ENCODE data around the gene NXN. TPM values are rescaled to one million over a fixed set of nuclear protein-coding genes. Genes with fewer than 3 reads are reported as not detected.
"Not testable (repeated sequence)": the region's sequence is repeated elsewhere in the genome, so short reads cannot be mapped to it uniquely, and the experiment has no call there.

Gene NXN
- total RNA-seq, 4 donors from 2014 or later: 39.6 to 103 (median 59.1) TPM

- Histone ChIP-seq H3K4me1 (peaks cover 0 to 41% (median 1%) of the 10 kb centered on the region in 3 donors), H3K4me3 (no peak overlapping the region), H3K36me3 (peaks cover 0 to 67% of the 10 kb centered on the region in 2 donors), H3K27me3 (no peaks in the 10 kb centered on the region), H3K27ac (peak overlapping the region in 3 of 4 donors; percentile 50 to 59 (median 57)), H3K9me3 (no peaks in the 10 kb centered on the region)
- WGBS, 2 donors (ENCODE audit: low coverage in 1 of 2): 75 to 81% methylated on average over 11 to 13 of the region's 14 CpGs
- no peak for ATAC-seq
- TF ChIP-seq CTCF (IDR thresholded peaks at IDR 0.05) (no peak), EP300 (IDR thresholded peaks at IDR 0.05) (no peak), POLR2A (IDR thresholded peaks at IDR 0.05) (no peak), POLR2AphosphoS5 (IDR thresholded peaks at IDR 0.05) (no peak)
Measured at GRCh38 chr17:789160-789840, 190.3 kb downstream of the NXN start.

GRCh38 chr17:788551-788950 is 191.0 kb downstream of the NXN start:
- Histone ChIP-seq H3K27me3 (no peaks in the 10 kb centered on the region), H3K27ac (no peak overlapping the region), H3K4me3 (no peak overlapping the region), H3K36me3 (peaks cover 0 to 71% of the 10 kb centered on the region in 2 donors), H3K9me3 (no peaks in the 10 kb centered on the region), H3K4me1 (peaks cover 0 to 41% (median 8%) of the 10 kb centered on the region in 3 donors)
- no peak for TF ChIP-seq CTCF (IDR thresholded peaks at IDR 0.05)
- TF ChIP-seq EP300 (IDR thresholded peaks at IDR 0.05): no peak
- TF ChIP-seq POLR2A (IDR thresholded peaks at IDR 0.05): no peak
- TF ChIP-seq POLR2AphosphoS5 (IDR thresholded peaks at IDR 0.05): no peak
- no CpG with 5 or more reads among the region's 4 CpGs for WGBS, 2 donors (ENCODE audit: low coverage in 1 of 2)
- ATAC-seq: no peak

- Histone ChIP-seq H3K4me3 (no peak overlapping the region), H3K36me3 (peaks cover 0 to 69% of the 10 kb centered on the region in 2 donors), H3K4me1 (peaks cover 3 to 49% (median 16%) of the 10 kb centered on the region in 3 donors), H3K9me3 (no peaks in the 10 kb centered on the region), H3K27me3 (no peaks in the 10 kb centered on the region), H3K27ac (no peak overlapping the region)
- TF ChIP-seq POLR2A (IDR thresholded peaks at IDR 0.05): no peak
- TF ChIP-seq POLR2AphosphoS5 (IDR thresholded peaks at IDR 0.05): no peak
- TF ChIP-seq EP300 (IDR thresholded peaks at IDR 0.05): no peak
- TF ChIP-seq CTCF (IDR thresholded peaks at IDR 0.05): no peak
- ATAC-seq: no peak
- 85 to 97% methylated on average over 8 to 10 of the region's 12 CpGs for WGBS, 2 donors (ENCODE audit: low coverage in 1 of 2)
Measured at GRCh38 chr17:787641-788221, 191.8 kb downstream of the NXN start.

GRCh38 chr17:785901-786300 is 193.7 kb downstream of the NXN start:
- H3K36me3 ChIP-seq: peaks cover 0 to 50% of the 10 kb centered on the region in 2 donors
- H3K27ac ChIP-seq, H3K4me3 ChIP-seq, H3K9me3 ChIP-seq, H3K27me3 ChIP-seq, ATAC-seq: not testable (repeated sequence)
- 89 to 95% methylated on average over 7 of the region's 7 CpGs for WGBS, 2 donors (ENCODE audit: low coverage in 1 of 2)
- peaks cover 3 to 49% (median 21%) of the 10 kb centered on the region in 3 donors for H3K4me1 ChIP-seq

GRCh38 chr17:784143-784542 is 195.4 kb downstream of the NXN start:
- TF ChIP-seq POLR2A (IDR thresholded peaks at IDR 0.05): no peak
- no peak for TF ChIP-seq EP300 (IDR thresholded peaks at IDR 0.05)
- no peak for TF ChIP-seq CTCF (IDR thresholded peaks at IDR 0.05)
- no peak for TF ChIP-seq POLR2AphosphoS5 (IDR thresholded peaks at IDR 0.05)
- Histone ChIP-seq H3K27ac (no peak overlapping the region), H3K36me3 (peaks cover 0 to 37% of the 10 kb centered on the region in 2 donors), H3K4me1 (peaks cover 3 to 48% (median 21%) of the 10 kb centered on the region in 3 donors), H3K27me3 (no peaks in the 10 kb centered on the region), H3K9me3 (no peaks in the 10 kb centered on the region), H3K4me3 (no peak overlapping the region)
- WGBS, 2 donors (ENCODE audit: low coverage in 1 of 2): 65 to 71% methylated on average over 3 of the region's 3 CpGs
- ATAC-seq: no peak

Data from gastroesophageal sphincter (tissue), 4 donors.